Aorta (tissue), 5 donors: ENCODE measurements around the gene TMPRSS7. TPM values are rescaled to one million over a fixed set of nuclear protein-coding genes. Genes with fewer than 3 reads are reported as not detected.

ENCODE experiments used
- ATAC-seq: fragments of 200-7000 bp; cut with Tn5 transposase; one replicate; pipeline ENCODE4 v1.9.1; 2022; ENCODE audit warnings: moderate library complexity; ENCODE audit not compliant: low FRiP score
- DNase-seq, 2 donors: peaks; one replicate each; pipeline ENCODE4 v3.0.0-alpha.2; 2020
- H3K27ac ChIP-seq, 2 donors: one replicate each; pipeline ENCODE4 v1.5.1; 2013; ENCODE audit warnings: low read length in 2 of 2, mild to moderate bottlenecking in 2 of 2, moderate library complexity in 2 of 2, control low read depth in 1 of 2, inconsistent platforms in 1 of 2, low read depth in 1 of 2
- H3K27me3 ChIP-seq, 2 donors: one replicate each; pipeline ENCODE4 v1.6.1; 2013; ENCODE audit warnings: control low read depth in 1 of 2, low read length in 1 of 2, mild to moderate bottlenecking in 1 of 2, moderate library complexity in 1 of 2; ENCODE audit not compliant: insufficient read depth in 2 of 2, control insufficient read depth in 1 of 2
- H3K36me3 ChIP-seq, 2 donors: one replicate each; pipeline ENCODE4 v1.6.1; 2013; ENCODE audit warnings: control low read depth in 1 of 2, low read length in 1 of 2, mild to moderate bottlenecking in 1 of 2; ENCODE audit not compliant: insufficient read depth in 2 of 2, control insufficient read depth in 1 of 2
- H3K4me1 ChIP-seq, 2 donors: one replicate each; pipeline ENCODE4 v1.6.1; 2013; ENCODE audit warnings: low read length in 2 of 2, control low read depth in 1 of 2, mild to moderate bottlenecking in 1 of 2, moderate library complexity in 1 of 2; ENCODE audit not compliant: insufficient read depth in 2 of 2, control insufficient read depth in 1 of 2
- H3K4me3 ChIP-seq, 2 donors: one replicate each; pipeline ENCODE4 v1.5.1; 2013; ENCODE audit warnings: low read length in 2 of 2, control low read depth in 1 of 2, mild to moderate bottlenecking in 1 of 2
- H3K9me3 ChIP-seq: one replicate; pipeline ENCODE4 v1.6.1; 2013; ENCODE audit warnings: mild to moderate bottlenecking, low read length; ENCODE audit not compliant: control insufficient read depth
- WGBS, 2 donors: extraction: QIAGEN DNeasy Blood & Tissue Kit; methylation state at CpG; one replicate each; pipeline ENCODE4 v1.1.7; 2013; 5-methylcytosine and 5-hydroxymethylcytosine counted together
- intact Hi-C, 2 donors: fragments of 100-400 bp; cut with DNase I; formaldehyde crosslinking; loops; one replicate each; pipeline versions ENCODE4 v1.14.2 to v1.15.0; 2022
- polyA plus RNA-seq, 2 donors: library from polyadenylated mRNA; stranded (reverse); fragments of 200-250 nt; gene quantifications; one replicate each; pipeline ENCODE4 v1.2.3, GENCODE V29; 2013
- total RNA-seq, 2 donors: library from RNA; stranded (reverse); fragmentation: NEBNext Ultra II Directional; extraction: Animal tissue kit (Norgen Biotek cat#: 25700); gene quantifications; one replicate each; pipeline ENCODE4 v1.2.1, GENCODE V29; 2021
- donor health status: healthy with polysubstance abuse.
- donor health status: Bipolar disorder and iron deficiency.
- donor health status: DM: no; HTN: no; CAD: no.
- donor health status: DM: no; HTN: no; CAD: no.
- donor health status: DM: yes; HTN: yes; CAD: no.

The TMPRSS7 gene
- total and polyA plus RNA-seq, 4 donors, result not detected

- 24 to 29% methylated on average over 3 of the region's 3 CpGs for WGBS, 2 donors
- intact Hi-C loops, result no loop called here
- Histone ChIP-seq H3K27me3 (no peaks in the 10 kb centered on the region), H3K27ac (no peak overlapping the region), H3K9me3 (no peaks in the 10 kb centered on the region), H3K36me3 (no peaks in the 10 kb centered on the region), H3K4me3 (no peak overlapping the region), H3K4me1 (peaks cover 0 to 8% of the 10 kb centered on the region in 2 donors)
- ATAC-seq, result no peak
- no peak for DNase-seq
These were observed 23.9 kb upstream of the TMPRSS7 start for GRCh38 chr3:112010636-112011035.

- Histone ChIP-seq H3K9me3 (no peaks in the 10 kb centered on the region), H3K4me3 (no peak overlapping the region), H3K36me3 (no peaks in the 10 kb centered on the region), H3K4me1 (peaks cover 0 to 8% of the 10 kb centered on the region in 2 donors), H3K27ac (no peak overlapping the region), H3K27me3 (no peaks in the 10 kb centered on the region)
- ATAC-seq (no peak), DNase-seq (no peak)
- intact Hi-C loops, result no loop called here
- 76% methylated on average over 6 of the region's 6 CpGs for WGBS, 2 donors
These were observed 23.1 kb upstream of the TMPRSS7 start for GRCh38 chr3:112011376-112011940.

GRCh38 chr3:112012205-112012992 lies 22.1 kb upstream of the TMPRSS7 start:
- no peaks in the 10 kb centered on the region for H3K27me3 ChIP-seq
- ATAC-seq (no peak), DNase-seq (no peak)
- intact Hi-C loops, result loop anchor here (2.0 kb wide), 2 partner anchors 342 to 344 kb away; no protein-coding TSS in a partner anchor
- H3K4me3 ChIP-seq, result no peak overlapping the region
- no peak overlapping the region for H3K27ac ChIP-seq
- no peaks in the 10 kb centered on the region for H3K9me3 ChIP-seq
- H3K4me1 ChIP-seq, result peaks cover 0 to 7% of the 10 kb centered on the region in 2 donors
- WGBS, 2 donors, result 32 to 38% methylated on average over 6 of the region's 6 CpGs
- H3K36me3 ChIP-seq, result no peaks in the 10 kb centered on the region

GRCh38 chr3:112013058-112013783 lies 21.3 kb upstream of the TMPRSS7 start:
- WGBS, 2 donors, result 26 to 30% methylated on average over 19 of the region's 19 CpGs
- intact Hi-C loops, result loop anchor here (2.0 kb wide), 2 partner anchors 342 to 344 kb away; no protein-coding TSS in a partner anchor
- H3K27ac ChIP-seq, result no peak overlapping the region
- H3K4me1 ChIP-seq, result no peaks in the 10 kb centered on the region
- H3K9me3 ChIP-seq, result no peaks in the 10 kb centered on the region
- no peak overlapping the region for H3K4me3 ChIP-seq
- H3K27me3 ChIP-seq, result no peaks in the 10 kb centered on the region
- peak; percentile 72 to 74 for DNase-seq
- peak; percentile 86 for ATAC-seq
- H3K36me3 ChIP-seq, result no peaks in the 10 kb centered on the region

GRCh38 chr3:112013784-112014143 lies 20.8 kb upstream of the TMPRSS7 start:
- Histone ChIP-seq H3K27me3 (no peaks in the 10 kb centered on the region), H3K4me1 (no peaks in the 10 kb centered on the region), H3K36me3 (no peaks in the 10 kb centered on the region), H3K9me3 (no peaks in the 10 kb centered on the region), H3K4me3 (no peak overlapping the region), H3K27ac (no peak overlapping the region)
- intact Hi-C loops, result loop anchor here (2.0 kb wide), 2 partner anchors 343 to 345 kb away; no protein-coding TSS in a partner anchor
- 49 to 52% methylated on average over 5 of the region's 5 CpGs for WGBS, 2 donors
- DNase-seq (no peak), ATAC-seq (no peak)

GRCh38 chr3:112017091-112017490 lies 17.4 kb upstream of the TMPRSS7 start:
- H3K27ac ChIP-seq, result no peak overlapping the region
- intact Hi-C loops, result no loop called here
- no peaks in the 10 kb centered on the region for H3K4me1 ChIP-seq
- ATAC-seq, result no peak
- no peaks in the 10 kb centered on the region for H3K27me3 ChIP-seq
- H3K9me3 ChIP-seq, result no peaks in the 10 kb centered on the region
- H3K4me3 ChIP-seq, result no peak overlapping the region
- no peak for DNase-seq
- H3K36me3 ChIP-seq, result no peaks in the 10 kb centered on the region

- Histone ChIP-seq H3K36me3 (no peaks in the 10 kb centered on the region), H3K4me1 (no peaks in the 10 kb centered on the region), H3K27me3 (no peaks in the 10 kb centered on the region), H3K9me3 (no peaks in the 10 kb centered on the region), H3K27ac (no peak overlapping the region), H3K4me3 (no peak overlapping the region)
- intact Hi-C loops, result no loop called here
- WGBS, 2 donors, result 97% methylated on average over 4 of the region's 4 CpGs
- ATAC-seq (no peak), DNase-seq (no peak)
These were observed 15.8 kb upstream of the TMPRSS7 start for GRCh38 chr3:112018712-112019111.

- DNase-seq, result no peak
- no peak overlapping the region for H3K4me3 ChIP-seq
- no peaks in the 10 kb centered on the region for H3K4me1 ChIP-seq
- no peaks in the 10 kb centered on the region for H3K9me3 ChIP-seq
- H3K36me3 ChIP-seq, result no peaks in the 10 kb centered on the region
- WGBS, 2 donors, result 62 to 79% methylated on average over 1 of the region's 1 CpG
- intact Hi-C loops, result no loop called here
- no peak overlapping the region for H3K27ac ChIP-seq
- no peak for ATAC-seq
- no peaks in the 10 kb centered on the region for H3K27me3 ChIP-seq
These were observed 14.8 kb upstream of the TMPRSS7 start for GRCh38 chr3:112019716-112020115.
